GM10266 (cell line): Measurements from ENCODE around the gene USB1.
"Not testable (repeated sequence)": the region's sequence is repeated elsewhere in the genome, so short reads cannot be mapped to it uniquely, and the experiment has no call there.

ENCODE experiments used
- DNase-seq: peaks from one replicate; pipeline ENCODE4 v3.0.0; 2012; ENCODE audit errors: extremely low spot score
- CTCF ChIP-seq: IDR thresholded peaks from 2 replicates; pipeline ENCODE4 v1.5.1; 2012; ENCODE audit warnings: mild to moderate bottlenecking, low read depth; ENCODE audit not compliant: control insufficient read depth, insufficient read depth; ENCODE audit errors: missing control alignments

USB1 gene

GRCh38 chr16:57999971-58000705 is 1.1 kb upstream of the USB1 start, which contains the start of gene ZNF319:
Gene ZNF319 (minus strand): TSS chr16:58000672. CDS start chr16:57998265, 2,407 bp downstream.
- TF ChIP-seq CTCF: no peak
- DNase-seq: no peak

- no peak for DNase-seq
- no peak for TF ChIP-seq CTCF
Observed at GRCh38 chr16:58001781-58002415, 691 bp downstream of the USB1 start.

- TF ChIP-seq CTCF: no peak
- DNase-seq: no peak
Observed at GRCh38 chr16:58002416-58002800, 1.2 kb downstream of the USB1 start.

GRCh38 chr16:58002936-58003335 is 1.7 kb downstream of the USB1 start:
- no peak for TF ChIP-seq CTCF
- no peak for DNase-seq

GRCh38 chr16:58004736-58005135 is 3.5 kb downstream of the USB1 start:
- not testable (repeated sequence) for DNase-seq

GRCh38 chr16:58009856-58010416 is 8.7 kb downstream of the USB1 start:
- TF ChIP-seq CTCF: no peak
- DNase-seq: no peak

GRCh38 chr16:58010886-58011285 is 9.7 kb downstream of the USB1 start:
- no peak for DNase-seq
- TF ChIP-seq CTCF: no peak
